DMS153 treated with DMSO at 0.1 percent for 48 hours (cell line): ENCODE measurements around the gene SOX5.
A peak's percentile ranks its signal among the peaks of the same experiment; 100 is the strongest.
"Not testable (repeated sequence)": the region's sequence is repeated elsewhere in the genome, so short reads cannot be mapped to it uniquely, and the experiment has no call there.

Experiments
- DNase-seq: peaks from one replicate; lab custom pipeline; 2025; ENCODE audit not compliant: unreplicated experiment; lab: John Stamatoyannopoulos, UW

The SOX5 gene

GRCh38 chr12:23843958-23844357, 105.5 kb downstream of the SOX5 start:
- DNase-seq: no peak

DNA sequence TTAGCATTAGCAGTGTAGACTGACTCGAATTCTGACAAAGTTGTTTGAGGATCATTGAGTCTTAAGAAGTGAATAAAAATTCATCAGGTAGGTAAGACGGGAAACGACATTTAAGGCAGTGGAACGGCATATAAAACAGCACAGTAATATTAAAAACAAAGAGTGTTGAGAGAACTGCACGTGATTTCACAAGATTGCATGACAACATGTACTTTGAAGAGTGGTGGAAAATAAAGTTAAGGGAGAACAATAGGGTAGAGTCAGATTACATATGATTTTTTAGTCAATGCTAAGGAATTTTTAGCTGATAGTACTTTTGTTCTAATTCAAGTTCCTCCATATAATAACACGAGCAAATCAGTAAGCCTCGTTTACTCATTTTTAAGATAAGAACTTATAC, 115.4 kb downstream of the SOX5 start:
- no peak for DNase-seq

DNA sequence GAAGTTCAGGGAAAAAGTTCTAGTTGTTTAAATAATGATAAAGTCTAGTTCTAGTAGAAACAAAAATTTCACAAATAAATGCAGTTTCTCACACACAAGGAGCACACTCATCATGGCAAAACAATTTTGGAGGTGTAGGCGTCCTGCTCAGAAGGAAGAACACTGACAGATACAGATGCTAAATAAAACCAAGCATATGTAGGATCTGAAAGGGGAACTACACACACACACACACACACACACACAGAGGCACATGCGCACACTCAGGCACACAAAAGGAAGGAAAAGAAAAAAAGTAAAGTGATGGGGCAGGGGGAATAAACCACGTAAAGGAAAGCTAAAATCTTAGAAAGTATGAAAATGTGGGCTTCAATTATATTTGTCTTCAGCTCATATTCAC, 117.7 kb downstream of the SOX5 start:
- DNase-seq: no peak

- no peak for DNase-seq
Measured at GRCh38 chr12:23830210-23830609, 119.3 kb downstream of the SOX5 start.

GRCh38 chr12:23827353-23827752, 122.1 kb downstream of the SOX5 start:
- DNase-seq: no peak

DNA sequence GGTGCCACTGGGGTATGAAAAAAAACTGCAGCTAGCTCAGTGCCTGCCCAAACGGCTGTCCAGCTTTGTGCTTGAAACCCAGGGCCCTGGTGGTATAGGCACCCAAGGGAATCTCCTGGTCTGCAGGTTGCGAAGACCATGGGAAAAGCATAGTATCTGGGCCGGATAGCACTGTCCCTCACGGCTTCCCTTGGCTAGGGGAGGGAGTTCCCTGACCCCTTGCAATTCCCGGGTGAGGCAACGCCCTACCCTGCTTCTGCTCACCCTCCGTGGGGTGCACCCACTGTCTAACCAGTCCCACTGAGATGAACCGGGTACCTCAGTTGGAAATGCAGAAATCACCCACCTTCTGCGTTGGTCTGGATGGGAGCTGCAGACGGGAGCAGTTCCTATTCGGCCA, 124.3 kb downstream of the SOX5 start:
- DNase-seq: not testable (repeated sequence)

DNA sequence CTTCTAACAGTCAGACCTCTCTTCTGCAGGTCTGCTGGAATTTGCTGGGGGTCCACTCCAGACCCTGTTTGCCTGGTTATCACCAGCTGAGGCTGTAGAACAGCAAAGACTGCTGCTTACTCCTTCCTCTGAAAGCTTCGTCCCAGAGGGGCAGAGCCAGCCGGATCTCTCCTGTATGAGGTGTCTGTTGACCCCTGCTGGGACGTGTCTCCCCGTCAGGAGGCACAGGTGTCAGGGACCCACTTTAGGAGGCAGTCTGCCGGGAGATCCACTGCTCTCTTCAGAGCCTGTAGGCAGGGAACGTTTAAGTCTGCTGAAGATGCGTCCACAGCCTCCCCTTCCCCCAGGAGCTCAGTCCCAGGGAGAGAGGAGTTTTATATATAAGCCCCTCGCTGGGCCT, 125.1 kb downstream of the SOX5 start:
- DNase-seq: no peak

GRCh38 chr12:23822883-23823282, 126.6 kb downstream of the SOX5 start:
- not testable (repeated sequence) for DNase-seq

- DNase-seq: no peak
Measured at GRCh38 chr12:23817345-23817744, 132.1 kb downstream of the SOX5 start.

- peak; percentile 41 for DNase-seq
Measured at GRCh38 chr12:23816394-23816851, 133.0 kb downstream of the SOX5 start.

DNA sequence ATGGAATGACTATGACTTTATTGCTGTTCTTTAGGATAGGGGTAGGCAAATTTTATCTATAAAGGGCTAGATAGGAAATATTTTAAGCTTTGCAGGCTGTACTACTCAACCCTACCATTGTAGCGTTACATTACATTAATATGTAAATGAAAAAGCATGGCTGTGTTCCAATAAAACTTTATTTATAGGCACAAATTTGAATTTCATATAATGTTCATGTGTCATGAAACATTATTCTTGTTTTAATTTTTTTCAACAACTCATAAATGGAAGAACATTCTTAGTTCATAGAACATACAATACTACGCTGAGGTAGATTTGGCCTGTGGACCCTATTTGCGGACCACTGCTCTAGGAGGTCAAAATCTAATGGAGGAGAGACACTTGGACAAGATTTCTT, 133.7 kb downstream of the SOX5 start:
- no peak for DNase-seq

DNA sequence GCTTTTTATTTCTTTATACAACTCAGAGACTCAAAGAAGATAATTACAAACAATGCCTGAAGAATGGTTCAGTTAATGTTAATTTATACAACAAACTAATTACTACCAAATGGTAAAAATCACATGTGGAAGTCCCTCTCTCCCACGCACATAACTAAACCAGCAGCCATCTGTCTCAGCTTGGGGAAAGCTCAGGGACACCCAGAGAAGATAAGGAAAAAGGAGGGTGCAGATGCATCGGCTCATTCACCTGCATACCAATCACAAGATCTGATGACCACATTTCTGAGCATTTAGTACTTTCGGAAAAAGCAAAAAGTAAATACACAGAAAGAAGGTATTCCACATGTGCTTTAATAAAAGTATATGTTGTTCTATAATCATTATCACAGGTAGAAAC, 136.3 kb downstream of the SOX5 start:
- no peak for DNase-seq

- no peak for DNase-seq
Measured at GRCh38 chr12:23810329-23810902, 139.1 kb downstream of the SOX5 start.

DNA sequence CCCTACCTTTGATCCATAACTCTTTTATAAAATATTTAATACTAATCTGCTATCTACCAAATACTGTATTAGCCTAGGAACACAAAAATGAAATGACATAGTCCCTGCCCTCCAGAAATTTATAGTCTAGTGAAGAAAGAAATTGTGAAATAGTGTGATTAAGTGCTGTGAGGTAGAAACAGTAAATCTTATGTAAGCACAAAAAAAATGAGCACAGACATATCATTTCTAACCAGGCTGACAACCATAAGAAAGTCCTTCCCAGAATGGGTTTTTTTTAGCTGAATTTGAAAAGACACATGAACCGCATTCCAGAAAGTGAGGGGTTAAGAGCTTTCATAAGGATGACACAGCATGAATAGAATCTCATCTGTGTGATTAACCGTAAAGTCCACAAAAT, 145.9 kb downstream of the SOX5 start:
- no peak for DNase-seq

DNA sequence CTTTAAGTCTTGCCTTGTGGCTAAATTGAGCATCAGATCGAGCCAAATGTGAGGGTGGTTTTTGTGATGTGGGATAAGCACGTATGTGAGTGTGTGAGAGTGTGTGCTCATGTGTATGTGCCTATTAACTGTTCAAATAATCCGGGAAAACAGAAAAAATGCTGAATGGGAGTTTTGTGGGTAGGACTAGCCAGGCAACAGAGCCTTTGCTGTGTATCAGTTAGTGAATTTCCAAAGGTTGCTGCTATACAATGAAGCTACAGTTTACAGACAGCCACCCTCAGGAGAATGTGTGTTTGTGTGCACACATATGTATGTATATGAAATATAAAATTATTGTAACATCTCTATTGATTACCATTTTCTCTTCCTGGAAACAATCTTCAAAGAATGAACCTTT, 154.0 kb downstream of the SOX5 start:
- no peak for DNase-seq

- DNase-seq: no peak
Measured at GRCh38 chr12:23781118-23781517, 168.4 kb downstream of the SOX5 start.

DNA sequence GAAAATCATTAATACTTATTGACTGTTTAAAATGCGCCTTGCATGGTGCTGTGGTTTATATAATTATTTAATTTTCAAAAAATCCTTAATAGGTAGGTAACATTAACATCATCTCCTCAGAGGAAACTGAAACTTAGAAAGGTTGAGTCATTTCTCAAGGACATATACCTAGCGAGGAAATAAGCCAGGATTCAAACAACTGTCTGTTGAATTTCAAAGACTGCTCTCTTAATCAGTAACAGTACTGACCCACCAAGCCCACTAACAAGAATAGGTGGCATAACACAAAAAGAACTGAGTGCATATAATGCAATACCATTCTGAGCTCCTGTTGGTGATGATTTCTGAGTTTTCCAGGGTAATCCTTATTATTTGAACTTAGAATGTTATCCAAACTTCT, 174.3 kb downstream of the SOX5 start:
- no peak for DNase-seq

- DNase-seq: no peak
Measured at GRCh38 chr12:23771240-23771949, 178.1 kb downstream of the SOX5 start.

DNA sequence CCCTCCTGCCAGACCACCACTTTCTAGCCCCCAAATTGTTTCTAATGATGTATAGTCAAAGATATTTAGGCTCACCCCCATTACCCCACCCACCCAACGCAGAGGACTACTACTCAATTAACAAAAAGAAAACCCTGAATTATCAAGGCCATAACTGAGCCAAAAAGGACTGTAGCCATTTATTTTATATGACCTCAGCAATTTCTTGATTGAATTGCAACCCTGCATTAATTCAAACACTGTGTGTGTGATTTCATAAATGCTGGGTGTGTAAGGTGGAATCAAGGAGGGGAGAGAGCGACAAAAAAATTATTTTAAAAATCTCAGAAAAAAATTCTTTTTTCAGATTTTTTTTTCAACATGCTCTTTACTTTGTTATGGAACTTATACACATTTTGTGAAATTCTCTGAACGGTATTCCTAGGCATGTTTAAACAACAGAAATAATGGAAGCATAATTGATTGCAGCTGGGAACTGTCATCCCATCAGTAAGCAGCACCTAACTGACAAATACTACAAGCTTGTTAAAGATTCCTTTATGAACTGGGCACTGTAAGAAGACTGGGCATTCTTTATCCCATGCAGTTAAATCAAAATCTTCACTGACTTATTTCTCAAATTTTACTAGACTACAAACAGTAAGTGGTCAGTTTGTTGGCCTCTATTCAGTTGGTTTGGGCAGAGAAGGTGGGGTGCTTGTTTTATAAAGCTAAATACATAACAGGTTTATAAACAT, 179.1 kb downstream of the SOX5 start:
- DNase-seq: no peak

GRCh38 chr12:23767834-23768233, 181.6 kb downstream of the SOX5 start:
- DNase-seq: no peak

GRCh38 chr12:23763724-23764123, 185.7 kb downstream of the SOX5 start:
- DNase-seq: no peak

GRCh38 chr12:23760495-23760894, 189.0 kb downstream of the SOX5 start:
- peak; percentile 55 for DNase-seq
